ACC112 (cell line): ENCODE results near the gene RLN3.
"Not testable (repeated sequence)": the region's sequence is repeated elsewhere in the genome, so short reads cannot be mapped to it uniquely, and the experiment has no call there.

Experiments used
- H2AFZ ChIP-seq: fragments of 200-600 bp; sonication (generic); one replicate; pipeline ENCODE4 v1.6.0; 2017; ENCODE audit warnings: antibody characterized with exemption, low read length; ENCODE audit not compliant: unreplicated experiment
- H3K27ac ChIP-seq: fragments of 200-600 bp; sonication (generic); 2 replicates; pipeline ENCODE4 v1.5.1; 2014; ENCODE audit warnings: low read depth, mild to moderate bottlenecking, antibody characterized with exemption, low read length, moderate library complexity
- H3K27me3 ChIP-seq: fragments of 200-600 bp; sonication (generic); 2 replicates; pipeline ENCODE4 v1.6.1; 2014; ENCODE audit warnings: mild to moderate bottlenecking, antibody characterized with exemption, low read length, moderate library complexity, mixed read lengths; ENCODE audit not compliant: insufficient read depth
- H3K36me3 ChIP-seq: fragments of 200-600 bp; sonication (generic); 2 replicates; pipeline ENCODE4 v1.6.1; 2016; ENCODE audit warnings: mild to moderate bottlenecking, antibody characterized with exemption, low read length, moderate library complexity, mixed read lengths; ENCODE audit not compliant: insufficient read depth
- H3K4me1 ChIP-seq: fragments of 200-600 bp; sonication (generic); one replicate; pipeline ENCODE4 v1.6.1; 2016; ENCODE audit warnings: low read length, mixed read lengths; ENCODE audit not compliant: insufficient read depth, unreplicated experiment, control insufficient read depth
- H3K4me3 ChIP-seq: fragments of 200-600 bp; sonication (generic); 2 replicates; pipeline ENCODE4 v1.5.1; 2014; ENCODE audit warnings: mild to moderate bottlenecking, low read depth, low read length
- H3K79me2 ChIP-seq: fragments of 200-600 bp; sonication (generic); one replicate; pipeline ENCODE4 v1.6.0; 2016; ENCODE audit warnings: low read length; ENCODE audit not compliant: control insufficient read depth, unreplicated experiment, insufficient read depth

The RLN3 gene

DNA sequence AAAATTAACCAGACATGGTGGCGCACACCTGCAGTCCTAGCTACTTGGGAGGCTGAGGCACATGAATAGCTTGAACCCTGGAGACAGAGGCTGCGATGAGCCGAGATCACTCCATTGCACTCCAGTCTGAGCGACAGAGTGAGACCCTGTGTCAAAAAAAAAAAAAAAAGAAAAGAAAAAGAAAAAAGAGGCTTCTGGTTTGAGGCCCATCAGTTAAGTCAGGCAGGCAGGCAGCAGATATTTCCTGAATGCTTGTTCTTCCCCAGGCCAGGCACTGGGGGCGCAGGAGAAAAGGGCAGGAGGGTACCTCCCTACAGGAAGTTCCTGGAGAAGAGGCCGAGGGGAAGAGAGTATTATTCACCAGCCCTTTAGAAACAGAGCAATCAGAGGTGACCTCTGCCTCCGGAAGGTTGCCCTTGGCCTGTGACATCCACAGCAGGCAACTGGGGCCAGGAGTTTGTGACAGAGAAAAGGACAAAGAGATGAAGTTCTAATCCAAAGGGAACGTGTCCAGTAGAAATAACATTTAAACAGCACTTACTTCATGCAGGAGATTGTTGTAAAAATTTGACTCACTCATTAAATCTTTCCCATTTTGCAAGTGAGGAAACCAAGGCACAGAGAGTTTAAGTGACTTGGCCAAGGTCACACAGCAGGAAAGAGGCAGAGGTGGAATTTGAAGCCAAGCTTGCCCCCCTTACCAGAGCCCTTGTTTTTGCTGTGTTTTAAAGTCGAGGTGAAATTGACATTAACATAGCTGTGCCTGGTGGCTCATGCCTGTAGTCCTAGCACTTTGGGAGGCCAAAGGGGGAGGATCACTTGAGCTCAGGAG is 4.3 kb upstream of the RLN3 start:
- no peak overlapping the region for H3K4me3 ChIP-seq
- H3K27me3 ChIP-seq: no peaks in the 10 kb centered on the region
- H2AFZ ChIP-seq: no peak overlapping the region
- no peaks in the 10 kb centered on the region for H3K79me2 ChIP-seq
- H3K36me3 ChIP-seq: no peaks in the 10 kb centered on the region
- H3K27ac ChIP-seq: no peak overlapping the region
- no peaks in the 10 kb centered on the region for H3K4me1 ChIP-seq

- H3K36me3 ChIP-seq, H2AFZ ChIP-seq, H3K4me1 ChIP-seq, H3K4me3 ChIP-seq, H3K27me3 ChIP-seq, H3K79me2 ChIP-seq, H3K27ac ChIP-seq: not testable (repeated sequence)
Measured at GRCh38 chr19:14026652-14027192, 1.2 kb upstream of the RLN3 start.

DNA sequence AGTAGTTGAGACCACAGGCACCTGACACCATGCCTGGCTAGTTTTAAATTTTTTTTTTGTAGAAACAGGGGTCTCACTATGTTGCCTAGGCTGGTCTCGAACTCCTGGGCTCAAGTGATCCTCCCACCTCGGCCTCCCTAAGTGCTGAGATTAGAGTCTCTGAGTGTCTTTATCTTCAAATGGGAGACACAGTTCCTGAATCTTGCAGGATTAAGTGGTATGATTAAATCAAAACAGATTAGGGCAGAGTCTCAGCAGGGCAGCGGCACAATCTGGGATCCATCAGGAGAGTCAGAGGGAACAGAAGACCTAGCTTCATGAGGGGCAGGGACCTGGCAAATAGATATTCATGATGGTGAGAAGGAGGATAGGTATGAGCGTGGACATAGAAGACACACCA is 953 bp downstream of the RLN3 start:
- no peaks in the 10 kb centered on the region for H3K79me2 ChIP-seq
- no peaks in the 10 kb centered on the region for H3K36me3 ChIP-seq
- H3K27me3 ChIP-seq: no peaks in the 10 kb centered on the region
- no peak overlapping the region for H3K4me3 ChIP-seq
- no peaks in the 10 kb centered on the region for H3K4me1 ChIP-seq
- H3K27ac ChIP-seq: no peak overlapping the region
- H2AFZ ChIP-seq: no peak overlapping the region

GRCh38 chr19:14030997-14031718 is 3.2 kb downstream of the RLN3 start:
- H3K4me1 ChIP-seq: no peaks in the 10 kb centered on the region
- no peaks in the 10 kb centered on the region for H3K36me3 ChIP-seq
- H3K4me3 ChIP-seq: peak overlapping the region; percentile 80
- no peaks in the 10 kb centered on the region for H3K27me3 ChIP-seq
- H3K27ac ChIP-seq: no peak overlapping the region
- H3K79me2 ChIP-seq: no peaks in the 10 kb centered on the region
- H2AFZ ChIP-seq: no peak overlapping the region

GRCh38 chr19:14031719-14032480 is 4.0 kb downstream of the RLN3 start, which contains the start of gene IL27RA:
IL27RA (plus strand) TSS chr19:14031762; CDS start chr19:14031873, 111 bp downstream.
- H3K36me3 ChIP-seq: no peaks in the 10 kb centered on the region
- peak within 1 kb of the TSS; percentile 80 for H3K4me3 ChIP-seq
- no peaks in the 10 kb centered on the region for H3K4me1 ChIP-seq
- no peaks in the 10 kb centered on the region for H3K79me2 ChIP-seq
- no peak within 1 kb of the TSS for H3K27ac ChIP-seq
- no peaks in the 10 kb centered on the region for H3K27me3 ChIP-seq
- H2AFZ ChIP-seq: peak within 1 kb of the TSS; percentile 64

- no peak overlapping the region for H2AFZ ChIP-seq
Measured at GRCh38 chr19:14033946-14034345, 6.0 kb downstream of the RLN3 start.

GRCh38 chr19:14035159-14035558 is 7.2 kb downstream of the RLN3 start:
- not testable (repeated sequence) for H3K79me2 ChIP-seq, H2AFZ ChIP-seq, H3K27me3 ChIP-seq, H3K27ac ChIP-seq, H3K4me1 ChIP-seq, H3K4me3 ChIP-seq, H3K36me3 ChIP-seq

More at GRCh38 chr19:14033946-14034345, 6.0 kb downstream of the RLN3 start:
- Histone ChIP-seq H3K4me3 (no peak overlapping the region), H3K27me3 (no peaks in the 10 kb centered on the region), H3K79me2 (no peaks in the 10 kb centered on the region), H3K4me1 (no peaks in the 10 kb centered on the region), H3K36me3 (no peaks in the 10 kb centered on the region), H3K27ac (no peak overlapping the region)

- H3K27me3 ChIP-seq: no peaks in the 10 kb centered on the region
- no peak overlapping the region for H3K27ac ChIP-seq
- H3K4me1 ChIP-seq: no peaks in the 10 kb centered on the region
- H3K36me3 ChIP-seq: no peaks in the 10 kb centered on the region
- H2AFZ ChIP-seq: no peak overlapping the region
- H3K79me2 ChIP-seq: no peaks in the 10 kb centered on the region
- H3K4me3 ChIP-seq: no peak overlapping the region
Measured at GRCh38 chr19:14035706-14036105, 7.8 kb downstream of the RLN3 start.

- H3K4me3 ChIP-seq: no peak overlapping the region
- no peaks in the 10 kb centered on the region for H3K27me3 ChIP-seq
- H3K36me3 ChIP-seq: no peaks in the 10 kb centered on the region
- no peak overlapping the region for H3K27ac ChIP-seq
- no peaks in the 10 kb centered on the region for H3K79me2 ChIP-seq
- no peaks in the 10 kb centered on the region for H3K4me1 ChIP-seq
- no peak overlapping the region for H2AFZ ChIP-seq
Measured at GRCh38 chr19:14039181-14039580, 11.2 kb downstream of the RLN3 start.
